ENCODE results near the gene LENG1.

DNA sequence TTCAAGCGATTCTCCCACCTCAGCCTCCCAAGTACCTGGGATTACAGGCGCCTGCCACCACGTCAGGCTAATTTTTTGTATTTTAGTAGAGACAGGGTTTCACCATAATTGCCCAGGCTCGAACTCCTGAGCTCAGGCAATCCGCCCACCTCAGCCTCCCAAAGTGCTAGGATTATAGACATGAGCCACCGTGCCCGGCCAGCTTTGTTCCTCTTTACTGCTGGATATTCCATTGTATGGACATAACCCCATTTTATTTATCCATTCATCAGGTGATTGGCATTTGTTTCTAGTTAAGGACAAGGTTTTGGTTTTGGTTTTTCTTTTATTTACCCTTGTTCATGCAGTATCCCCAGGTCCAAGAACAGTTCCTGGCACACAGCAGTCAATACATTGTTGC is 37.0 kb upstream of the LENG1 start:
- TF ChIP-seq CTCF (IDR thresholded peaks at IDR 0.05; ENCODE audit: insufficient read depth, low read length, poor library complexity, severe bottlenecking) (no peak), EZH2phosphoT487 (conservative IDR thresholded peaks at IDR 0.05; ENCODE audit: low read length) (no peak)
